ENCODE measurements around the gene AURKA. TPM values are rescaled to one million over a fixed set of nuclear protein-coding genes. Genes with fewer than 3 reads are reported as not detected.

AURKA gene
- polyA plus RNA-seq, 3 donors from 2014 or later: 1.1 to 2.2 (median 1.8) TPM

DNA sequence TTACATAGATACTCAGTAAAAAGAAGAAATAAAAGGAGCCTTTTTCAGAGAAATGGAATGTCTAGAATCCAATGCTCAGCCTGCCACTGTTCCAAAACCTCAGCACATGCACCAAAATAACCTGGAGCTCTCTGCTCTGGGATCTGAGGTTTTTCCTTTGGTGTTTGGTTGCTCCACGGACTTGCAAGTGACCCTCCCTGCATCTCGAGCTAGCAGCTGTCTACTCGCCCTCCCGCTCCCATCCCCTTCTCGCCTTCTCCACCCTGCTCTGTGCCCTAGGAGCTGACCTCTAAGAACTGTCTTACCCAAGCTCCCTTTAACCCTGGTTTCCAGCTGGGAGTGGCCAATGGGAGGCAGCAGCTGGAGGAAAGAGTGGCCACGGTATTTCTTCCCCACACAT is 68.4 kb downstream of the AURKA start:
- H3K9me3 Mint-ChIP-seq: no peaks in the 10 kb centered on the region
- DNase-seq: no peak
- no peaks in the 10 kb centered on the region for H3K4me1 Mint-ChIP-seq
- H3K4me3 Mint-ChIP-seq: no peak overlapping the region
- H3K27me3 Mint-ChIP-seq (ENCODE audit: low read depth in 3 of 3): peaks cover 11 to 18% (median 11%) of the 10 kb centered on the region in 3 donors
- H3K36me3 Mint-ChIP-seq: no peaks in the 10 kb centered on the region
- H3K27ac Mint-ChIP-seq: no peak overlapping the region

DNA sequence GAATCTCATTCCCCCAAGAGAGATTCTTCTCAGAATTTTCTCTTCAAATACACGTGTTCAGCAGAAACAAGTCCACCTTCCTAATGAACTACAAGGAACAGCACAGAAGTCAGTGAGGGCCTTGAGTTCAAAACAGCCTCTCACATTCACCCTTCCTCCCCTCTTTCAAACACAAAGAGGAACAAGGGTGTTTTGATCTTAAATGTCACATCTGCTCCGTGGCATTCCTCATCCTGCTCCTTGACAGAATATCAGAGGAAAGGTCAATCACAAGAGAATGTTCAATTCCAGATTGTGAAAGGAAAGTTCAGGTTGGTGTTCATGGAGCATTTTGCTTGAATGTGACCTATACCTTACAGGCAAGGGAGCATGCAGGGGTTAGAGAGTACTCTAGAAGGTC is 68.8 kb downstream of the AURKA start:
- Mint-ChIP-seq H3K27ac (no peak overlapping the region), H3K27me3 (ENCODE audit: low read depth in 3 of 3) (peaks cover 11 to 15% (median 11%) of the 10 kb centered on the region in 3 donors), H3K4me3 (no peak overlapping the region)

DNA sequence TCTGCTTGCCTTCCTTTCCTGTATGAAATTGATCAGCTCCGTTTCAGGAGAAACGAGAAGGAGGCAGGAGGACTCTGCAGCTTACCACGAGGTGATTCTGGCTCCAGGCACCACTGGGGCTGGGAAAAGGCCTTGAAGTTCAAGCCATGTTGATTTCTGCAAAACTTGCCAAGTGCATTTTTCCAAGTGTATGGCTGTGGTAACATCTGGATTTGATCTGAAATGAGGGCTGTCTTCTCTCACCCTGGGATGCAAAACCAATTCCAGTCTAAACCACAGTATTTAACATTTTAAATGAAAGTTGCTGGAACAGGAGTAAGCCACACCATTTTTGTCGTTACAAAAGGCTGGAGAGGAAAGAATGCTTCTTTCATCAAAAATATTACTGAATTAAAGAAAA is 69.3 kb downstream of the AURKA start:
- H3K27me3 Mint-ChIP-seq (ENCODE audit: low read depth in 3 of 3): peaks cover 10 to 15% (median 11%) of the 10 kb centered on the region in 3 donors
- H3K36me3 Mint-ChIP-seq: no peaks in the 10 kb centered on the region
- H3K27ac Mint-ChIP-seq: no peak overlapping the region
- no peak overlapping the region for H3K4me3 Mint-ChIP-seq
- no peak for DNase-seq
- H3K9me3 Mint-ChIP-seq: no peaks in the 10 kb centered on the region
- no peaks in the 10 kb centered on the region for H3K4me1 Mint-ChIP-seq

More for the DNA sequence above, 68.8 kb downstream of the AURKA start:
- Mint-ChIP-seq H3K9me3 (no peaks in the 10 kb centered on the region), H3K4me1 (no peaks in the 10 kb centered on the region), H3K36me3 (no peaks in the 10 kb centered on the region)
- no peak for DNase-seq

Other genes starting within 250 kb of the AURKA start
- gene MC3R, start 143.5 kb downstream of the AURKA start, polyA plus RNA-seq: not detected
- gene FAM210B, start 33.2 kb downstream of the AURKA start, polyA plus RNA-seq: 10 to 100 TPM; 15.2 to 29.7 (median 15.8) TPM
- 10 to 100 TPM; 21.2 to 42.2 (median 30.6) TPM for gene CSTF1, start 430 bp upstream of the AURKA start, polyA plus RNA-seq
- 1 to 10 TPM; 3.2 to 5.5 (median 3.5) TPM for gene CASS4, start 20.0 kb upstream of the AURKA start, polyA plus RNA-seq
- gene RTF2, start 76.4 kb upstream of the AURKA start, polyA plus RNA-seq: 100 to 1,000 TPM; 155 to 163 (median 161) TPM
- under 1 TPM in 2 of 3 donors, not detected in 1; 0.39 to 0.57 TPM for gene FAM209A, start 132.5 kb upstream of the AURKA start, polyA plus RNA-seq
- under 1 TPM in 2 of 3 donors, not detected in 1; 0.56 to 0.57 TPM for gene FAM209B, start 141.0 kb upstream of the AURKA start, polyA plus RNA-seq
- not detected for gene TFAP2C, start 237.1 kb upstream of the AURKA start, polyA plus RNA-seq